HepG2 (cell line): ENCODE measurements around the gene TSHZ1. TPM values are rescaled to one million over a fixed set of nuclear protein-coding genes. Genes with fewer than 3 reads are reported as not detected.

Experiments
- ATAC-seq: fragments of 200-7000 bp; cut with Tn5 transposase; 3 replicates; pipeline ENCODE4 v1.9.1; 2020; ENCODE audit warnings: mild to moderate bottlenecking, moderate library complexity
- BruUV-seq: library from RNA; stranded (reverse); fragments of 400-500 nt; replicated peaks from 2 replicates; lab custom pipeline; 2021; lab: Mats Ljungman, UMichigan
- CTCF ChIA-PET: fragments of 300-600 bp; formaldehyde crosslinking; extraction: SDS; loops from one replicate; lab custom pipeline; 2021; ENCODE audit warnings: low total read pairs, inconsistent platforms, low intra/inter-chr PET ratio; lab: Yijun Ruan, JAX
- POLR2A ChIA-PET: fragments of 350-600 bp; sonication (Branson Sonifier 250); formaldehyde crosslinking; loops from one replicate; lab custom pipeline; 2020; ENCODE audit warnings: antibody characterized with exemption, inconsistent platforms; lab: Yijun Ruan, JAX
- DNase-seq: peaks from one replicate; pipeline ENCODE4 v3.0.0-alpha.2; 2015; ENCODE audit warnings: low spot score
- FAIRE-seq: peaks from 3 replicates; lab custom pipeline; 2011; peaks lifted over from hg19 to GRCh38; lab: Jason Lieb, UNC
- H2AFZ ChIP-seq: one replicate; pipeline ENCODE4 v1.6.1; 2011; ENCODE audit warnings: low read length, inconsistent platforms
- H3K27ac ChIP-seq: fragments of 300-600 bp; 3 replicates; pipeline ENCODE4 v1.8.0; 2011; ENCODE audit warnings: mixed run types, mild to moderate bottlenecking, mixed read lengths, low read length, inconsistent platforms; ENCODE audit not compliant: insufficient read depth; ENCODE audit errors: extremely low read length
- H3K27me3 ChIP-seq, 2 experiments: fragments of 200-600 bp in 1 of 2; 2 replicates in 1 of 2; 3 replicates in 1 of 2; pipeline versions ENCODE4 v1.6.0 to v1.8.0; 2011; ENCODE audit warnings: low read length in 2 of 2, mild to moderate bottlenecking in 2 of 2, moderate library complexity in 2 of 2, inconsistent platforms in 1 of 2; ENCODE audit not compliant: insufficient read depth in 2 of 2, control insufficient read depth in 1 of 2
- H3K36me3 ChIP-seq, 2 experiments: fragments of 200-600 bp in 1 of 2; replicated peaks in 1 of 2; 2 replicates in 1 of 2; 3 replicates in 1 of 2; pipeline versions ENCODE4 v1.5.1 to v1.8.0; 2011; ENCODE audit warnings: low read length in 2 of 2, inconsistent platforms in 1 of 2; ENCODE audit not compliant: insufficient read depth in 2 of 2, control insufficient read depth in 1 of 2
- H3K4me1 ChIP-seq: 2 replicates; pipeline ENCODE4 v1.5.1; 2012; ENCODE audit warnings: low read length, inconsistent platforms; ENCODE audit not compliant: insufficient read depth
- H3K4me2 ChIP-seq: 2 replicates; pipeline ENCODE4 v1.6.0; 2011; ENCODE audit warnings: low read depth, low read length, inconsistent platforms
- H3K4me3 ChIP-seq, 3 experiments: fragments of 200-600 bp in 1 of 3; sonication (generic), shearing (Covaris generic) in 1 of 3; replicated peaks in 1 of 3; 2 replicates each; pipeline ENCODE4 v1.5.1; 2011 to 2016; ENCODE audit warnings: low read length in 3 of 3, inconsistent platforms in 2 of 3, low read depth in 2 of 3, mild to moderate bottlenecking in 2 of 3, control low read depth in 1 of 3, mixed read lengths in 1 of 3; ENCODE audit not compliant: insufficient read depth in 1 of 3
- H3K79me2 ChIP-seq: one replicate; pipeline ENCODE4 v1.6.1; 2011; ENCODE audit warnings: low read length, inconsistent platforms; ENCODE audit not compliant: insufficient read depth
- H3K9ac ChIP-seq: 2 replicates; pipeline ENCODE4 v1.6.0; 2011; ENCODE audit warnings: mild to moderate bottlenecking, low read depth, low read length, inconsistent platforms; ENCODE audit not compliant: insufficient read depth
- H3K9me3 ChIP-seq: 2 replicates; pipeline ENCODE4 v1.5.1; 2012; ENCODE audit warnings: mild to moderate bottlenecking, low read length
- H4K20me1 ChIP-seq: 2 replicates; pipeline ENCODE4 v1.6.0; 2011; ENCODE audit warnings: inconsistent platforms, mild to moderate bottlenecking, low read length, moderate library complexity; ENCODE audit not compliant: insufficient read depth
- BHLHE40 ChIP-seq: IDR thresholded peaks from 2 replicates; pipeline ENCODE4 v1.6.1; 2011; ENCODE audit warnings: low read length, improper control_type of control experiment
- CREB1 ChIP-seq, 2 experiments: fragments of 450-650 bp in 1 of 2; IDR thresholded peaks; 2 replicates each; pipeline ENCODE4 v1.6.1; 2016 to 2017; ENCODE audit warnings: control low read depth in 1 of 2, mild to moderate bottlenecking in 1 of 2, missing compliant biosample characterization in 1 of 2, missing genetic modification characterization in 1 of 2
- FOXK1 ChIP-seq: sonication (generic); formaldehyde crosslinking; IDR thresholded peaks from 2 replicates; pipeline ENCODE4 v1.4.0; 2020; ENCODE audit warnings: low read depth, missing genetic modification reagents, borderline replicate concordance
- HNF4A ChIP-seq: sonication (generic); formaldehyde crosslinking; IDR thresholded peaks from 2 replicates; pipeline ENCODE4 v1.4.0; 2020; ENCODE audit warnings: missing genetic modification reagents
- IKZF4 ChIP-seq: sonication (generic); formaldehyde crosslinking; IDR thresholded peaks from 2 replicates; pipeline ENCODE4 v1.5.1; 2020; ENCODE audit warnings: borderline replicate concordance, mild to moderate bottlenecking, low read depth, missing genetic modification reagents; ENCODE audit errors: not compliant biosample characterization
- RXRB ChIP-seq: IDR thresholded peaks from 2 replicates; pipeline ENCODE4 v1.6.1; 2016; ENCODE audit warnings: borderline replicate concordance, missing genetic modification reagents, missing compliant biosample characterization
- SALL1 ChIP-seq: sonication (generic); formaldehyde crosslinking; IDR thresholded peaks from 2 replicates; pipeline ENCODE4 v1.8.0; 2022; ENCODE audit warnings: mild to moderate bottlenecking, missing genetic modification reagents
- ZNF136 ChIP-seq: sonication (generic); formaldehyde crosslinking; IDR thresholded peaks from 2 replicates; pipeline ENCODE4 v1.8.1; 2022; ENCODE audit warnings: low read depth, mild to moderate bottlenecking, moderate library complexity, missing genetic modification reagents
- ZNF3 ChIP-seq: IDR thresholded peaks from 2 replicates; pipeline ENCODE4 v1.7.0; 2017; ENCODE audit warnings: inconsistent platforms
- ZNF446 ChIP-seq: sonication (generic); formaldehyde crosslinking; IDR thresholded peaks from 2 replicates; pipeline ENCODE4 v1.5.0; 2020; ENCODE audit warnings: mild to moderate bottlenecking, missing genetic modification reagents
- ZNF878 ChIP-seq: sonication (generic); formaldehyde crosslinking; IDR thresholded peaks from 2 replicates; pipeline ENCODE4 v1.8.1; 2023; ENCODE audit warnings: mild to moderate bottlenecking, missing genetic modification reagents, moderate library complexity
- WGBS: methylation state at CpG from one replicate; pipeline ENCODE4 v1.1.6; 2017; ENCODE audit warnings: low lambda C conversion rate; 5-methylcytosine and 5-hydroxymethylcytosine counted together
- in situ Hi-C: cut with HindIII; loops from 2 replicates; pipeline ENCODE4 v1.10.0; 2017; ENCODE audit warnings: low pct_unique_long_range_greater_than_20kb; ENCODE audit not compliant: extremely low pct_ligation_motif_present
- intact Hi-C: fragments of 100-400 bp; cut with micrococcal nuclease; formaldehyde crosslinking; loops from one replicate; pipeline ENCODE4 v1.10.0; 2022; ENCODE audit not compliant: unreplicated experiment
- polyA plus RNA-seq, 8 experiments: library from polyadenylated mRNA; depleted of rRNA in 3 of 8; stranded (reverse) in 7 of 8; unstranded in 1 of 8; fragments of >200 nt; fragmentation: Illumina TruSeq in 4 of 8; extraction: Trizol in 4 of 8; gene quantifications; 2 replicates each; pipeline versions ENCODE4 v1.2.1 to v1.2.3, GENCODE V29; 2011 to 2016; ENCODE audit warnings: low read depth in 4 of 8, missing spikeins in 1 of 8, mixed read lengths in 1 of 8; ENCODE audit not compliant: insufficient read depth in 1 of 8
- total RNA-seq, 5 experiments: library from RNA; depleted of rRNA; stranded (reverse); fragments of >200 nt; fragmentation: Illumina TruSeq; extraction: Trizol; gene quantifications; 2 replicates each; pipeline ENCODE4 v1.2.3, GENCODE V29; 2016; ENCODE audit warnings: low read depth in 1 of 5
- TF ChIP-seq, protein P1 (sequence below): sonication (generic); formaldehyde crosslinking; conservative IDR thresholded peaks from 2 replicates; pipeline ENCODE4 v1.4.0; 2020; ENCODE audit warnings: missing genetic modification reagents

TSHZ1 gene
- total and polyA plus RNA-seq, 2 of the 13 experiments (the other 11 are each of a cell fraction or from before 2014, with no cell fraction given), result 2.5 to 2.7 TPM

DNA sequence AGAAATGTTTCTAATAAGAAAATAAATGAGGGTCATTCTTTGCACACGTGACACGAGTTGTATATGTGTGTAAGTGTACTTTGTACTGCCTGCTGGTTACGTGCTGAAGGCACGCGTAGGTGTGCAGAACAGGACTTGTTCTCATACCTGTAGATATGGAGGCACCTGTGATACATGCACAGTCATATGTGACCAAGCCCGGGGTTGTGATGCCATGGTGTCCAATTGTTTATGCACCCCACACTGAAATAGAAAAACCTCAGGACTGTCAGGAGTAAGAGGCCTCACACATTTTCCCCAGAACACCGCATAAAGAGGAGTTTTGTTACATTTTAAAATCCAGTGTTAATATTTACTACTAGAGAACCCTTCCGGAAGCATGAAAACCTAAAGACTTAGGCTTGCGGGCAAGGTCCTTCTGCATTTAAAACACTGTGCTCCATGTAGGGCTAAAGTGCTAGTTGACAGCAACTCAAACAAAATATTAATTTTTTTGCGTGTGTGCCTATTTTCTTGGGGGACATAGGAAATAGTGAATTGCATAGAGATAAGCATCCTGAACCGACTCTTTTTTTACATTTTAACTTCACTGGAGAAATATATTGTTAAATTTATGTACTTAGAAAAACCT, 9.3 kb downstream of the TSHZ1 start:
- Histone ChIP-seq H4K20me1 (no peaks in the 10 kb centered on the region), H3K79me2 (peaks cover 31% of the 10 kb centered on the region), H3K27me3 (no peaks in the 10 kb centered on the region), H2AFZ (no peak overlapping the region), H3K4me1 (peaks cover 79% of the 10 kb centered on the region), H3K9me3 (no peaks in the 10 kb centered on the region), H3K36me3 (no peaks in the 10 kb centered on the region), H3K27ac (peak overlapping the region; percentile 58), H3K9ac (0 out of 2 replicates have a peak overlapping the region, but pooled peaks have one; percentile 19), H3K4me2 (peak overlapping the region; percentile 51), H3K4me3 (peak overlapping the region in 2 of 3 experiments; percentile 5 to 24; a peak in 2 of 6 replicates)
- ChIA-PET CTCF (no interaction called here), POLR2A (no interaction called here)
- FAIRE-seq, result no peak
- ATAC-seq, result peak; percentile 40
- BruUV-seq, result no TSS peak
- TF ChIP-seq RXRB (0 out of 2 replicates have a peak, but pooled peaks have one; percentile 6), ZNF3 (CRISPR knock-in tag) (no peak), ZNF446 (CRISPR knock-in tag) (no peak), ZNF136 (CRISPR knock-in tag) (no peak), HNF4A (CRISPR knock-in tag) (0 out of 2 replicates have a peak, but pooled peaks have one; percentile 5), ZNF878 (CRISPR knock-in tag) (no peak), SALL1 (CRISPR knock-in tag) (peak; percentile 24; the same call in 1 of the 2 replicates), FOXK1 (CRISPR knock-in tag) (no peak), CREB1 (IDR thresholded peaks at IDR 0.05) (no peak), CREB1 (CRISPR knock-in tag; IDR thresholded peaks at IDR 0.05) (no peak), IKZF4 (CRISPR knock-in tag) (no peak), BHLHE40 (no peak)
- TF ChIP-seq, protein P1, sequence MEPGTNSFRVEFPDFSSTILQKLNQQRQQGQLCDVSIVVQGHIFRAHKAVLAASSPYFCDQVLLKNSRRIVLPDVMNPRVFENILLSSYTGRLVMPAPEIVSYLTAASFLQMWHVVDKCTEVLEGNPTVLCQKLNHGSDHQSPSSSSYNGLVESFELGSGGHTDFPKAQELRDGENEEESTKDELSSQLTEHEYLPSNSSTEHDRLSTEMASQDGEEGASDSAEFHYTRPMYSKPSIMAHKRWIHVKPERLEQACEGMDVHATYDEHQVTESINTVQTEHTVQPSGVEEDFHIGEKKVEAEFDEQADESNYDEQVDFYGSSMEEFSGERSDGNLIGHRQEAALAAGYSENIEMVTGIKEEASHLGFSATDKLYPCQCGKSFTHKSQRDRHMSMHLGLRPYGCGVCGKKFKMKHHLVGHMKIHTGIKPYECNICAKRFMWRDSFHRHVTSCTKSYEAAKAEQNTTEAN (CRISPR knock-in tag), result 0 out of 2 replicates have a peak, but pooled peaks have one; percentile 27
- in situ Hi-C loops (loop anchor here (25.0 kb wide), 1 partner anchor 933 kb away; the partner anchor contains the start of gene CYB5A), intact Hi-C loops (no loop called here)
- 55% methylated on average over 11 of the region's 11 CpGs for WGBS
- DNase-seq, result peak; percentile 7
